CD4-positive, CD25-positive, alpha-beta regulatory T cell (primary cell): ENCODE results near the gene SLC6A9. TPM values are rescaled to one million over a fixed set of nuclear protein-coding genes. Genes with fewer than 3 reads are reported as not detected.

Experiments used
- ATAC-seq, 2 donors: fragments of 150-1000 bp; cut with Tn5 transposase; one replicate each; pipeline ENCODE4 v1.10.0; 2021; ENCODE audit warnings: low read depth in 2 of 2, moderate number of reproducible peaks in 2 of 2, moderate library complexity in 1 of 2
- DNase-seq, 3 donors: peaks; one replicate each; pipeline versions ENCODE4 v3.0.0 to v3.0.0-alpha.2; 2012 to 2022; ENCODE audit warnings: mixed read lengths in 1 of 3
- H3K27ac ChIP-seq: one replicate; pipeline ENCODE4 v1.7.0; 2013; ENCODE audit warnings: mild to moderate bottlenecking, low read length; ENCODE audit not compliant: insufficient read depth, poor library complexity, severe bottlenecking
- H3K27me3 ChIP-seq: one replicate; pipeline ENCODE4 v1.7.0; 2013; ENCODE audit warnings: low read length; ENCODE audit not compliant: control insufficient read depth, insufficient read depth
- H3K36me3 ChIP-seq: one replicate; pipeline ENCODE4 v1.7.0; 2013; ENCODE audit warnings: mild to moderate bottlenecking, low read length, moderate library complexity; ENCODE audit not compliant: control insufficient read depth, insufficient read depth
- H3K4me1 ChIP-seq: 2 replicates; pipeline ENCODE4 v1.7.0; 2013; ENCODE audit warnings: mild to moderate bottlenecking, low read length; ENCODE audit not compliant: insufficient read depth, control insufficient read depth, poor library complexity, severe bottlenecking
- H3K4me3 ChIP-seq: one replicate; pipeline ENCODE4 v1.7.0; 2013; ENCODE audit warnings: low read depth, mild to moderate bottlenecking, low read length, moderate library complexity
- H3K9me3 ChIP-seq, 2 experiments: 1 replicate in 1 of 2; 2 replicates in 1 of 2; pipeline ENCODE4 v1.7.0; 2013; ENCODE audit warnings: low read length in 2 of 2, mild to moderate bottlenecking in 1 of 2, moderate library complexity in 1 of 2; ENCODE audit not compliant: control insufficient read depth in 2 of 2
- H3K27ac Mint-ChIP-seq, 3 donors: one replicate each; pipeline ENCODE4 v1.8.0; 2020 to 2022; ENCODE audit warnings: mild to moderate bottlenecking in 3 of 3, mixed read lengths in 3 of 3, moderate library complexity in 2 of 3
- H3K27me3 Mint-ChIP-seq: one replicate; pipeline ENCODE4 v1.8.0; 2022; ENCODE audit warnings: mild to moderate bottlenecking, mixed read lengths
- H3K36me3 Mint-ChIP-seq: one replicate; pipeline ENCODE4 v1.8.0; 2020; ENCODE audit warnings: mixed read lengths
- H3K4me1 Mint-ChIP-seq, 4 donors: one replicate each; pipeline ENCODE4 v1.8.0; 2020 to 2022; ENCODE audit warnings: mixed read lengths in 4 of 4, mild to moderate bottlenecking in 1 of 4
- H3K4me3 Mint-ChIP-seq, 4 donors: one replicate each; pipeline ENCODE4 v1.8.0; 2020 to 2022; ENCODE audit warnings: mild to moderate bottlenecking in 4 of 4, mixed read lengths in 4 of 4, moderate library complexity in 3 of 4
- H3K9me3 Mint-ChIP-seq, 7 donors: one replicate each; pipeline ENCODE4 v1.8.0; 2020 to 2022; ENCODE audit warnings: mixed read lengths in 7 of 7, mild to moderate bottlenecking in 3 of 7, moderate library complexity in 2 of 7
- polyA plus RNA-seq, 4 donors: library from polyadenylated mRNA; unstranded; fragments of 300-500 nt; fragmentation: Illumina TruSeq; gene quantifications; one replicate each; pipeline ENCODE4 v1.2.3, GENCODE V29; 2021
- total RNA-seq: library from RNA; stranded (reverse); gene quantifications from one replicate; pipeline ENCODE4 v1.2.3, GENCODE V29; 2022

The SLC6A9 gene
- total and polyA plus RNA-seq, 5 donors from 2014 or later: 0.07 to 0.20 TPM; not detected in 3

- no peak overlapping the region for H3K27ac ChIP-seq
- Mint-ChIP-seq H3K27ac (no peak overlapping the region), H3K4me3 (peak overlapping the region in 1 of 4 donors; percentile 27), H3K36me3 (peaks cover 32% of the 10 kb centered on the region), H3K9me3 (no peaks in the 10 kb centered on the region), H3K27me3 (no peaks in the 10 kb centered on the region), H3K4me1 (peaks cover 0 to 8% (median 2%) of the 10 kb centered on the region in 4 donors)
- H3K9me3 ChIP-seq: no peaks in the 10 kb centered on the region
- DNase-seq (no peak), ATAC-seq (no peak)
- no peaks in the 10 kb centered on the region for H3K4me1 ChIP-seq
- H3K36me3 ChIP-seq: peaks cover 32% of the 10 kb centered on the region
- no peaks in the 10 kb centered on the region for H3K27me3 ChIP-seq
- no peak overlapping the region for H3K4me3 ChIP-seq
Measured at GRCh38 chr1:43958351-43959255, 72.7 kb downstream of the SLC6A9 start.

GRCh38 chr1:43957407-43958040 lies 73.7 kb downstream of the SLC6A9 start:
- Histone ChIP-seq H3K4me1 (no peaks in the 10 kb centered on the region), H3K9me3 (no peaks in the 10 kb centered on the region), H3K36me3 (peaks cover 27% of the 10 kb centered on the region), H3K27ac (no peak overlapping the region), H3K4me3 (no peak overlapping the region), H3K27me3 (no peaks in the 10 kb centered on the region)
- DNase-seq: no peak
- Mint-ChIP-seq H3K4me1 (peaks cover 0 to 8% (median 2%) of the 10 kb centered on the region in 4 donors), H3K4me3 (peak overlapping the region in 1 of 4 donors; percentile 27), H3K9me3 (no peaks in the 10 kb centered on the region), H3K27ac (peak overlapping the region in 1 of 3 donors; percentile 42), H3K27me3 (no peaks in the 10 kb centered on the region), H3K36me3 (peaks cover 31% of the 10 kb centered on the region)
- ATAC-seq: no peak

- no peaks in the 10 kb centered on the region for H3K9me3 ChIP-seq
- H3K4me3 Mint-ChIP-seq: no peak overlapping the region
Measured at GRCh38 chr1:43956234-43956633, 75.0 kb downstream of the SLC6A9 start.

GRCh38 chr1:43954036-43954435 lies 77.2 kb downstream of the SLC6A9 start:
- no peak for DNase-seq
- Histone ChIP-seq H3K27ac (no peak overlapping the region), H3K4me1 (no peaks in the 10 kb centered on the region), H3K4me3 (no peak overlapping the region), H3K9me3 (no peaks in the 10 kb centered on the region), H3K27me3 (no peaks in the 10 kb centered on the region), H3K36me3 (peaks cover 26% of the 10 kb centered on the region)
- no peaks in the 10 kb centered on the region for H3K9me3 Mint-ChIP-seq
- H3K4me3 Mint-ChIP-seq: no peak overlapping the region
- no peaks in the 10 kb centered on the region for H3K27me3 Mint-ChIP-seq
- H3K36me3 Mint-ChIP-seq: peaks cover 33% of the 10 kb centered on the region
- H3K27ac Mint-ChIP-seq: peak overlapping the region in 1 of 3 donors; percentile 50
- H3K4me1 Mint-ChIP-seq: peaks cover 8 to 21% (median 13%) of the 10 kb centered on the region in 4 donors
- ATAC-seq: no peak

More at GRCh38 chr1:43956234-43956633, 75.0 kb downstream of the SLC6A9 start:
- Mint-ChIP-seq H3K9me3 (no peaks in the 10 kb centered on the region), H3K27ac (no peak overlapping the region), H3K4me1 (peaks cover 1 to 9% (median 6%) of the 10 kb centered on the region in 4 donors), H3K27me3 (no peaks in the 10 kb centered on the region), H3K36me3 (peaks cover 29% of the 10 kb centered on the region)
- Histone ChIP-seq H3K36me3 (peaks cover 27% of the 10 kb centered on the region), H3K4me1 (no peaks in the 10 kb centered on the region), H3K27me3 (no peaks in the 10 kb centered on the region), H3K4me3 (no peak overlapping the region), H3K27ac (no peak overlapping the region)
- DNase-seq (no peak), ATAC-seq (no peak)

- Mint-ChIP-seq H3K27me3 (no peaks in the 10 kb centered on the region), H3K36me3 (peaks cover 28% of the 10 kb centered on the region), H3K27ac (no peak overlapping the region), H3K4me1 (peaks cover 8 to 28% (median 17%) of the 10 kb centered on the region in 4 donors), H3K4me3 (no peak overlapping the region), H3K9me3 (no peaks in the 10 kb centered on the region)
- peaks cover 21% of the 10 kb centered on the region for H3K36me3 ChIP-seq
- DNase-seq (no peak), ATAC-seq (no peak)
- H3K27ac ChIP-seq: no peak overlapping the region
- H3K4me1 ChIP-seq: no peaks in the 10 kb centered on the region
- no peak overlapping the region for H3K4me3 ChIP-seq
- H3K27me3 ChIP-seq: no peaks in the 10 kb centered on the region
- no peaks in the 10 kb centered on the region for H3K9me3 ChIP-seq
Measured at GRCh38 chr1:43953361-43953760, 77.9 kb downstream of the SLC6A9 start.

GRCh38 chr1:43952731-43953346 lies 78.4 kb downstream of the SLC6A9 start:
- no peaks in the 10 kb centered on the region for H3K9me3 ChIP-seq
- H3K4me3 Mint-ChIP-seq: no peak overlapping the region
- no peak overlapping the region for H3K27ac Mint-ChIP-seq
- no peak overlapping the region for H3K27ac ChIP-seq
- DNase-seq: no peak
- peaks cover 8 to 33% (median 21%) of the 10 kb centered on the region in 4 donors for H3K4me1 Mint-ChIP-seq
- H3K27me3 Mint-ChIP-seq: no peaks in the 10 kb centered on the region
- no peaks in the 10 kb centered on the region for H3K9me3 Mint-ChIP-seq
- H3K4me1 ChIP-seq: peaks cover 4% of the 10 kb centered on the region
- peaks cover 23% of the 10 kb centered on the region for H3K36me3 Mint-ChIP-seq
- peaks cover 17% of the 10 kb centered on the region for H3K36me3 ChIP-seq
- no peak overlapping the region for H3K4me3 ChIP-seq
- ATAC-seq: no peak
- H3K27me3 ChIP-seq: no peaks in the 10 kb centered on the region

GRCh38 chr1:43951021-43951985 lies 80.0 kb downstream of the SLC6A9 start:
- ATAC-seq (no peak), DNase-seq (no peak)
- H3K4me3 ChIP-seq: no peak overlapping the region
- Mint-ChIP-seq H3K4me3 (peak overlapping the region in 1 of 4 donors; percentile 60), H3K27me3 (no peaks in the 10 kb centered on the region), H3K27ac (no peak overlapping the region), H3K9me3 (no peaks in the 10 kb centered on the region), H3K36me3 (peaks cover 16% of the 10 kb centered on the region), H3K4me1 (peaks cover 8 to 41% (median 24%) of the 10 kb centered on the region in 4 donors)
- no peak overlapping the region for H3K27ac ChIP-seq
- peaks cover 17% of the 10 kb centered on the region for H3K4me1 ChIP-seq
- peaks cover 6% of the 10 kb centered on the region for H3K36me3 ChIP-seq
- no peaks in the 10 kb centered on the region for H3K9me3 ChIP-seq
- H3K27me3 ChIP-seq: no peaks in the 10 kb centered on the region
